PC-3 (cell line): ENCODE data around the gene DNAAF3. TPM values are rescaled to one million over a fixed set of nuclear protein-coding genes. Genes with fewer than 3 reads are reported as not detected.
A peak's percentile ranks its signal among the peaks of the same experiment; 100 is the strongest.

ENCODE experiments used
- ATAC-seq: fragments of 200-7000 bp; cut with Tn5 transposase; 2 replicates; pipeline ENCODE4 v1.9.1; 2020; ENCODE audit warnings: mild to moderate bottlenecking, moderate library complexity
- BruUV-seq: library from RNA; stranded (reverse); fragments of 400-500 nt; replicated peaks from 2 replicates; lab custom pipeline; 2021; lab: Mats Ljungman, UMichigan
- CTCF ChIA-PET: fragments of 300-600 bp; sonication (Branson Sonifier 250); formaldehyde crosslinking; loops from one replicate; lab custom pipeline; 2022; ENCODE audit warnings: antibody characterized with exemption; lab: Charles Lee
- POLR2A ChIA-PET: fragments of 300-600 bp; sonication (Branson Sonifier 250); formaldehyde crosslinking; loops from one replicate; lab custom pipeline; 2022; ENCODE audit warnings: antibody characterized with exemption; ENCODE audit not compliant: unreplicated experiment; lab: Charles Lee
- DNase-seq: peaks from one replicate; pipeline ENCODE4 v3.0.0-alpha.2; 2015
- H2AFZ ChIP-seq: fragments of 300-600 bp; sonication (generic); 2 replicates; pipeline ENCODE4 v1.6.0; 2016; ENCODE audit warnings: antibody characterized with exemption, low read length
- H3F3A ChIP-seq: fragments of 300-600 bp; sonication (generic); one replicate; pipeline ENCODE4 v1.6.0; 2017; ENCODE audit warnings: antibody characterized with exemption, low read length, control low read depth, mild to moderate bottlenecking; ENCODE audit not compliant: unreplicated experiment
- H3K27ac ChIP-seq: fragments of 300-600 bp; sonication (generic); 2 replicates; pipeline ENCODE4 v1.5.1; 2016; ENCODE audit warnings: mild to moderate bottlenecking, low read length
- H3K27me3 ChIP-seq: fragments of 300-600 bp; sonication (generic); 2 replicates; pipeline ENCODE4 v1.6.1; 2016; ENCODE audit warnings: low read length, mixed read lengths
- H3K36me3 ChIP-seq: fragments of 300-600 bp; sonication (generic); 2 replicates; pipeline ENCODE4 v1.6.1; 2016; ENCODE audit warnings: low read depth, mixed run types, low read length, mixed read lengths
- H3K4me1 ChIP-seq: fragments of 300-600 bp; sonication (generic); 2 replicates; pipeline ENCODE4 v1.5.1; 2016; ENCODE audit warnings: low read length; ENCODE audit not compliant: insufficient read depth
- H3K4me2 ChIP-seq: fragments of 300-600 bp; sonication (generic); 2 replicates; pipeline ENCODE4 v1.6.0; 2016; ENCODE audit warnings: low read length
- H3K4me3 ChIP-seq: fragments of 300-600 bp; sonication (generic); 2 replicates; pipeline ENCODE4 v1.5.1; 2016; ENCODE audit warnings: mild to moderate bottlenecking, low read length, mixed read lengths
- H3K79me2 ChIP-seq: fragments of 300-600 bp; sonication (generic); 2 replicates; pipeline ENCODE4 v1.6.1; 2017; ENCODE audit warnings: low read length, mixed read lengths
- H3K9ac ChIP-seq: fragments of 300-600 bp; sonication (generic); 2 replicates; pipeline ENCODE4 v1.6.0; 2016; ENCODE audit warnings: mild to moderate bottlenecking, low read length
- H3K9me2 ChIP-seq: fragments of 300-600 bp; sonication (generic); replicated peaks from 2 replicates; pipeline ENCODE4 v1.6.1; 2016; ENCODE audit warnings: mixed run types, low read length, mixed read lengths
- H3K9me3 ChIP-seq: fragments of 300-600 bp; sonication (generic); 2 replicates; pipeline ENCODE4 v1.6.1; 2016; ENCODE audit warnings: low read length, mixed read lengths
- H4K20me1 ChIP-seq: fragments of 300-600 bp; sonication (generic); 2 replicates; pipeline ENCODE4 v1.6.1; 2016; ENCODE audit warnings: low read length, mixed read lengths
- EZH2 ChIP-seq: fragments of 300-600 bp; sonication (generic); IDR thresholded peaks from one replicate; pipeline ENCODE4 v1.6.1; 2017; ENCODE audit warnings: antibody characterized with exemption, mild to moderate bottlenecking, low read length; ENCODE audit not compliant: unreplicated experiment
- EZH2phosphoT487 ChIP-seq: fragments of 300-600 bp; sonication (generic); IDR thresholded peaks from 2 replicates; pipeline ENCODE4 v1.6.1; 2018; ENCODE audit warnings: mild to moderate bottlenecking, antibody characterized with exemption, low read length, borderline replicate concordance
- intact Hi-C: fragments of 100-400 bp; cut with micrococcal nuclease; formaldehyde crosslinking; loops from 2 replicates; pipeline ENCODE4 v1.9.0; 2023
- total RNA-seq: library from RNA; depleted of rRNA; stranded (reverse); fragments of >200 nt; gene quantifications from 2 replicates; pipeline ENCODE4 v1.2.3, GENCODE V29; 2014
- TF ChIP-seq, protein P1 (sequence below): fragments of 300-600 bp; sonication (generic); conservative IDR thresholded peaks from 2 replicates; pipeline ENCODE4 v1.5.1; 2017; ENCODE audit warnings: antibody characterized with exemption, low read depth, mild to moderate bottlenecking, low read length

Gene DNAAF3
- total RNA-seq, 1 experiment from 2014 or later, result 30.0 TPM

DNA sequence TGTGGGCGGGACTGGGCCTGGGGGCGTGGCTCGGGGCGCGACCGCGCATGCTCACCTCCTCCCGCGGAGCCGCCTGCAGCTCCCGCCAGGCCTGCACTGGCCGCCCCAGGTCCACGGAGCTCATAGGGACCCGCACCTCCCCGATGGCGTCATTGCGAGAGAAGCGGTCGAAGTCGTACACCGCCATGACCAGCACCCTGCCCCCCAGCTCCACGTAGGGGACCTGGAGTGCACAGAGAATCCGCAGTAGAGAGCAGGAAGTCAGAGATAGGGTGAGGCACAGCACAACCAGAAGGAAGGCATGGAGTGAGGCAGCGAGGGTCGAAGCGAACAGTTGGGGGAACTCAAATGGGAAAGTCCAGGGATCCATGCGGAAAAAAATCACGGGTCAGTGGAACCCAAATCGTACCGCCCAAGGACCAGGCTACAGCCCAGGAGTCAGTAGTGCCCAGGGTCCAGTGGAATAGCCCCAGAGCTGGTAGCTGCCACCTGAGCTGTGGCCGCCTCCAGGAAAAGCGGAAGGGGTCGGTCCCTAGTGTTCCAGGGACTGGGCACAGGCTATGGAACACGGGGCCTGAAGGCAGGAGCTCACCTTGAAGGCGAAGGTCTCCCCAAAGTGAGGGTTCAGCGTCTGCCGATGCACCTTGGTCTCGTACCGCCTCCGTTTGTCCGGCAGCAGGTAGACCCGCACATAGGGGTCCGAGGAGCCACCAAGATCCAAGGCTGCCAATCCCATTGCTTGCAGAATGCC, 8.9 kb upstream of the DNAAF3 start:
- ATAC-seq, result no peak
- no TSS peak for BruUV-seq
- no peak overlapping the region for H3K4me2 ChIP-seq
- no peak overlapping the region for H3K4me3 ChIP-seq
- no peak overlapping the region for H2AFZ ChIP-seq
- H3K27me3 ChIP-seq, result peaks cover 6% of the 10 kb centered on the region
- no peak overlapping the region for H3K27ac ChIP-seq
- peaks cover 21% of the 10 kb centered on the region for H3K4me1 ChIP-seq
- ChIA-PET CTCF (no interaction called here), POLR2A (no interaction called here)
- intact Hi-C loops, result no loop called here
- no peak for TF ChIP-seq EZH2
- TF ChIP-seq, protein P1, sequence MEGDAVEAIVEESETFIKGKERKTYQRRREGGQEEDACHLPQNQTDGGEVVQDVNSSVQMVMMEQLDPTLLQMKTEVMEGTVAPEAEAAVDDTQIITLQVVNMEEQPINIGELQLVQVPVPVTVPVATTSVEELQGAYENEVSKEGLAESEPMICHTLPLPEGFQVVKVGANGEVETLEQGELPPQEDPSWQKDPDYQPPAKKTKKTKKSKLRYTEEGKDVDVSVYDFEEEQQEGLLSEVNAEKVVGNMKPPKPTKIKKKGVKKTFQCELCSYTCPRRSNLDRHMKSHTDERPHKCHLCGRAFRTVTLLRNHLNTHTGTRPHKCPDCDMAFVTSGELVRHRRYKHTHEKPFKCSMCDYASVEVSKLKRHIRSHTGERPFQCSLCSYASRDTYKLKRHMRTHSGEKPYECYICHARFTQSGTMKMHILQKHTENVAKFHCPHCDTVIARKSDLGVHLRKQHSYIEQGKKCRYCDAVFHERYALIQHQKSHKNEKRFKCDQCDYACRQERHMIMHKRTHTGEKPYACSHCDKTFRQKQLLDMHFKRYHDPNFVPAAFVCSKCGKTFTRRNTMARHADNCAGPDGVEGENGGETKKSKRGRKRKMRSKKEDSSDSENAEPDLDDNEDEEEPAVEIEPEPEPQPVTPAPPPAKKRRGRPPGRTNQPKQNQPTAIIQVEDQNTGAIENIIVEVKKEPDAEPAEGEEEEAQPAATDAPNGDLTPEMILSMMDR, result no peak
- H3F3A ChIP-seq, result no peaks in the 10 kb centered on the region
- no peak for DNase-seq
- no peaks in the 10 kb centered on the region for H3K36me3 ChIP-seq
- no peaks in the 10 kb centered on the region for H3K79me2 ChIP-seq
- H3K9me3 ChIP-seq, result no peaks in the 10 kb centered on the region
- no peak overlapping the region for H3K9ac ChIP-seq
- H4K20me1 ChIP-seq, result no peaks in the 10 kb centered on the region
- H3K9me2 ChIP-seq, result no peaks in the 10 kb centered on the region

DNA sequence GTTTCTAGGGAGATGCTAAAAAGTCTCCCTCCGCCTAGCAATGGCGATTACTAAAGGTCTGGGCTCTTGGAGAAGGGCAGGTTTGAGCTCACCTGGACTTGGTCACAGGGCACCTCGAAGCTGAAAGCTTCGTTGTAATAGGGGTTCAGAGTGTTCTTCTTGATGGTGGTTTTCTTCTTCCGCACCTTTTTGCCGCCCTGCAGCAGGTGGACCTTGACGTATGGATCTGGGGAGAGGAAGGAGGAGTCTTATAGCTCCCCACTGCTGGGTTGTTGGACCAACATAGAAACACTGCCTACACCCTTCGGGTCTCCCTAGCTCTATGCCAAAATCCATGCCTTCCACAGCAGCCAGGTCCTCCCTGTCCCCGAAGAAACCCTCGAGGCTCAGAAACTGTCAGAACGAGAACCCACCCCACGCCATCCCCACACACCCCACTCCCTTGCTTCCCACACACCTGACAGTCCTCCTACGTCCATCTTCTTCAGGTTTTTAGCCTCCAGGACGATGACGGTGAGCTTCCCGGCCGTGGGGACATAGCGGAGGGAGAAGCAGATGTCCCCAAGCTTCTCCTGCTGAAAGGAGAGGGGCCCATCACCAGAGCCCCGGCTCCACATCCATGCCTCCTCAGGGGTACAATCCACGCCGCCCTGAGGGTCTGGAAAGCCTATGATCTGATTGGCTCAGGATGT, 8.2 kb upstream of the DNAAF3 start:
- TF ChIP-seq EZH2 (no peak), EZH2phosphoT487 (no peak)
- TF ChIP-seq, protein P1, result no peak
- ChIA-PET CTCF (no interaction called here), POLR2A (no interaction called here)
- Histone ChIP-seq H3K27ac (no peak overlapping the region), H3F3A (no peaks in the 10 kb centered on the region), H3K4me1 (peaks cover 17% of the 10 kb centered on the region), H2AFZ (no peak overlapping the region), H3K4me3 (peak overlapping the region; percentile 73; the same call in 1 of the 2 replicates), H3K9ac (no peak overlapping the region), H3K27me3 (peaks cover 1% of the 10 kb centered on the region), H4K20me1 (no peaks in the 10 kb centered on the region), H3K9me2 (no peaks in the 10 kb centered on the region), H3K36me3 (no peaks in the 10 kb centered on the region), H3K79me2 (no peaks in the 10 kb centered on the region), H3K9me3 (no peaks in the 10 kb centered on the region), H3K4me2 (peak overlapping the region; percentile 84)
- intact Hi-C loops, result loop anchor here (5.0 kb wide), 1 partner anchor 38 kb away; no protein-coding TSS in a partner anchor
- ATAC-seq, result no peak
- no peak for DNase-seq
- BruUV-seq, result no TSS peak
